ENCODE data around the gene GGTA1. TPM values are rescaled to one million over a fixed set of nuclear protein-coding genes. Genes with fewer than 3 reads are reported as not detected.

The GGTA1 gene
- not detected in 5 replicates for total RNA-seq (2022; extraction: Qiagen RNA extraction)

DNA sequence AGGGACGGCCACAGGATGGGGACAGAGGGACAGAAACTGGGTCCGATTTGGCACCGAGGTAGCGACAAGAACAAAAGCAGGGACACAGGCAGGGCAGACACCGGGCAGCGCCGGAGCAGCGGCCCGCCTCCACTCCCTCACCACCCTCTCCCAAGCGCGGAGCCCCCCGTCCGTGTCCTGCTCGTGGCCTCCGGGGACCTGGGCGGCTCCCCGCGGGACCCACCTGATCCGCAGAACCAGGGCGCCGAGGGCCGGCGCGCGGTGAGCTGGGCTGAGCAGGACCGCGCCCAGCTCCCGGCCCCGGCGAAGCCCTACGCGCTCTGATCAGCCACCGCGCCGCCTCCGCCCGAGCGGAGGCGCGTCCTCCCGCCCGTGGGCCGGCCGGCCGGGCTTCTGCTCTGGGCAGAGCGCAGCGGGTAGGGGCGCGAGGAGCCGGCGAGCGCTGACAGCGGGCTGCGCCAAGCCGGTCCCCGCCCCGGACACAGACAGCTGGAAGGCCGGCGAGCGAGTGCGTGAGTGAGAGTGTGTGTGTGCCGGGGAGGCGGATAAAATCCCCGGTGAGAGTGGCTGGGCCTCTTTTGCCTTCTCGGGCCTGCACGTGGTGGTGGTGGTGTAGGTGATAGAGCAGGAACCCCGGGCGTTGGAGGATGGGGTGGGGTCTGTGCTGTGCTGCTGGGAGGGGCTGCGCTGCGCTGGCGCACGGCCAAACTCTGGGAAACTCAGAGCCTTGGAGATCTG lies at the start of gene GGTA1:
Gene GGTA1 (minus strand): TSS at position 418 of the 738 bp plus-strand sequence. CDS start 31,922 bp downstream, outside the sequence.

Other genes starting within 250 kb of the GGTA1 start
- 47.8 to 58.0 TPM (median 49.4 TPM) in 5 replicates for gene GSN, start 231.7 kb downstream of the GGTA1 start, total RNA-seq (2022; extraction: Qiagen RNA extraction)
- 103 to 153 TPM (median 109 TPM) in 5 replicates for gene STOM, start 129.6 kb downstream of the GGTA1 start, total RNA-seq (2022; extraction: Qiagen RNA extraction)
- 10.8 to 14.7 TPM (median 13.3 TPM) in 5 replicates for gene DAB2IP, start 151.8 kb upstream of the GGTA1 start, total RNA-seq (2022; extraction: Qiagen RNA extraction)

Measured in A549 treated with CORT108297 at 1 μM for 4 hours (cell line).